MM.1S (cell line): ENCODE data around the gene FRMD4B.

ENCODE experiments used
- CTCF ChIP-seq: fragments of 300-600 bp; sonication (generic); IDR thresholded peaks from 2 replicates; pipeline ENCODE4 v1.5.1; 2016; ENCODE audit warnings: antibody characterized with exemption, low read length, mixed read lengths
- EZH2 ChIP-seq: fragments of 300-600 bp; sonication (generic); optimal IDR thresholded peaks from 2 replicates; pipeline ENCODE3; 2017; ENCODE audit warnings: low read depth, mild to moderate bottlenecking, antibody characterized with exemption, low read length, mixed read lengths
- EZH2phosphoT487 ChIP-seq: fragments of 300-600 bp; sonication (generic); IDR thresholded peaks from 2 replicates; pipeline ENCODE4 v1.6.1; 2018; ENCODE audit warnings: antibody characterized with exemption, low read length

GRCh38 chr3:69209413-69209812 is 176.5 kb downstream of the FRMD4B start:
- TF ChIP-seq CTCF (no peak), EZH2 (no peak), EZH2phosphoT487 (no peak)
